K562 (cell line): ENCODE data around the gene MYADML2. TPM values are rescaled to one million over a fixed set of nuclear protein-coding genes. Genes with fewer than 3 reads are reported as not detected.

ENCODE experiments used
- ARID3B ChIP-seq: fragments of 250-450 bp; sonication (Bioruptor Pico); IDR thresholded peaks from 2 replicates; pipeline ENCODE4 v1.4.0; 2020; ENCODE audit warnings: borderline replicate concordance
- BRF1 ChIP-seq: IDR thresholded peaks from 3 replicates; pipeline ENCODE4 v1.6.1; 2011; ENCODE audit warnings: borderline replicate concordance, mild to moderate bottlenecking; ENCODE audit not compliant: insufficient read length; ENCODE audit errors: extremely low read depth
- CBFA2T3 ChIP-seq: fragments of 450-650 bp; IDR thresholded peaks from 2 replicates; pipeline ENCODE4 v1.6.1; 2017
- EP300 ChIP-seq: IDR thresholded peaks from 2 replicates; pipeline ENCODE4 v1.6.1; 2012; ENCODE audit warnings: low read length, improper control_type of control experiment
- GTF2A2 ChIP-seq: IDR thresholded peaks from 2 replicates; pipeline ENCODE4 v1.6.1; 2016; ENCODE audit warnings: mild to moderate bottlenecking, missing genetic modification characterization, missing compliant biosample characterization
- NCOR1 ChIP-seq: fragments of 450-650 bp; IDR thresholded peaks from 2 replicates; pipeline ENCODE4 v1.6.1; 2016; ENCODE audit warnings: mild to moderate bottlenecking, moderate library complexity
- NR4A1 ChIP-seq, 2 experiments: fragments of 250-450 bp in 1 of 2; fragments of 450-650 bp in 1 of 2; sonication (Bioruptor Pico) in 1 of 2; IDR thresholded peaks; 2 replicates each; pipeline versions ENCODE4 v1.4.0 to v1.6.1; 2016 to 2020; ENCODE audit warnings: mild to moderate bottlenecking in 2 of 2, missing compliant biosample characterization in 1 of 2, missing genetic modification characterization in 1 of 2, moderate library complexity in 1 of 2
- PKNOX1 ChIP-seq: fragments of 450-650 bp; IDR thresholded peaks from 2 replicates; pipeline ENCODE4 v1.6.1; 2016
- POLR2AphosphoS2 ChIP-seq: IDR thresholded peaks from 2 replicates; pipeline ENCODE4 v1.6.1; 2012; ENCODE audit warnings: low read length, improper control_type of control experiment
- POU5F1 ChIP-seq: fragments of 150-350 bp; IDR thresholded peaks from 2 replicates; pipeline ENCODE4 v1.6.1; 2014; ENCODE audit warnings: borderline replicate concordance, low read length, low read depth, mild to moderate bottlenecking; ENCODE audit not compliant: partially characterized antibody
- VEZF1 ChIP-seq: fragments of 200-800 bp; sonication (Bioruptor generic); IDR thresholded peaks from 2 replicates; pipeline ENCODE4 v1.6.1; 2017; ENCODE audit warnings: missing genetic modification characterization, missing compliant biosample characterization
- ZBED1 ChIP-seq: IDR thresholded peaks from 2 replicates; pipeline ENCODE4 v1.6.1; 2014
- ZNF24 ChIP-seq: fragments of 450-650 bp; IDR thresholded peaks from 2 replicates; pipeline ENCODE4 v1.6.1; 2016
- ZNF644 ChIP-seq: fragments of 200-800 bp; sonication (Bioruptor generic); IDR thresholded peaks from 2 replicates; pipeline ENCODE4 v1.6.1; 2016; ENCODE audit warnings: low read depth, missing genetic modification characterization, missing compliant biosample characterization
- ZNF75A ChIP-seq: fragments of 450-650 bp; formaldehyde crosslinking; IDR thresholded peaks from 2 replicates; pipeline ENCODE4 v1.4.0; 2020; ENCODE audit warnings: mild to moderate bottlenecking
- polyA plus RNA-seq, 8 experiments: library from polyadenylated mRNA; depleted of rRNA in 4 of 8; stranded (reverse) in 5 of 8; unstranded in 3 of 8; fragments of >200 nt; fragmentation: Nextera tagmentation in 2 of 8; fragmentation: Illumina TruSeq in 1 of 8; extraction: Ambion mirVana in 2 of 8; extraction: Trizol in 1 of 8; gene quantifications; 2 replicates each; pipeline versions ENCODE4 v1.2.1 to v1.2.3, GENCODE V29; 2011 to 2014; ENCODE audit warnings: inconsistent platforms in 1 of 8, missing spikeins in 1 of 8
- total RNA-seq, 7 experiments: library from RNA; depleted of rRNA in 6 of 7; stranded (reverse); fragments of >200 nt in 6 of 7; fragmentation: Illumina TruSeq in 2 of 7; extraction: Trizol in 2 of 7; gene quantifications; 2 replicates each; pipeline versions ENCODE4 v1.2.1 to v1.2.3, GENCODE V29; 2011 to 2021; ENCODE audit warnings: low replicate concordance in 1 of 7

The MYADML2 gene
- total and polyA plus RNA-seq, 9 of the 15 experiments (the other 6 are each of a cell fraction or from before 2014, with no cell fraction given), result not detected

GRCh38 chr17:81966343-81967243, 19.6 kb upstream of the MYADML2 start (continued):
- TF ChIP-seq POLR2AphosphoS2 (no peak), ZNF24 (no peak), NCOR1 (no peak), NR4A1 (CRISPR knock-in tag; IDR thresholded peaks at IDR 0.05) (no peak), NR4A1 (tag; IDR thresholded peaks at IDR 0.05) (no peak), PKNOX1 (no peak), ARID3B (CRISPR knock-in tag) (no peak), ZBED1 (no peak), ZNF644 (tag) (no peak), CBFA2T3 (peak; percentile 41), GTF2A2 (tag) (no peak), POU5F1 (no peak), ZNF75A (CRISPR knock-in tag) (no peak), VEZF1 (0 out of 2 replicates have a peak, but pooled peaks have one; percentile 25), EP300 (no peak), BRF1 (no peak)
- TF ChIP-seq, all 486 proteins: peak for 9
